8988T (cell line): Measurements from ENCODE around the gene GMEB2.
"Not testable (repeated sequence)": the region's sequence is repeated elsewhere in the genome, so short reads cannot be mapped to it uniquely, and the experiment has no call there.

ENCODE experiments used
- DNase-seq: peaks from one replicate; pipeline ENCODE4 v3.0.0; 2011

The GMEB2 gene

DNA sequence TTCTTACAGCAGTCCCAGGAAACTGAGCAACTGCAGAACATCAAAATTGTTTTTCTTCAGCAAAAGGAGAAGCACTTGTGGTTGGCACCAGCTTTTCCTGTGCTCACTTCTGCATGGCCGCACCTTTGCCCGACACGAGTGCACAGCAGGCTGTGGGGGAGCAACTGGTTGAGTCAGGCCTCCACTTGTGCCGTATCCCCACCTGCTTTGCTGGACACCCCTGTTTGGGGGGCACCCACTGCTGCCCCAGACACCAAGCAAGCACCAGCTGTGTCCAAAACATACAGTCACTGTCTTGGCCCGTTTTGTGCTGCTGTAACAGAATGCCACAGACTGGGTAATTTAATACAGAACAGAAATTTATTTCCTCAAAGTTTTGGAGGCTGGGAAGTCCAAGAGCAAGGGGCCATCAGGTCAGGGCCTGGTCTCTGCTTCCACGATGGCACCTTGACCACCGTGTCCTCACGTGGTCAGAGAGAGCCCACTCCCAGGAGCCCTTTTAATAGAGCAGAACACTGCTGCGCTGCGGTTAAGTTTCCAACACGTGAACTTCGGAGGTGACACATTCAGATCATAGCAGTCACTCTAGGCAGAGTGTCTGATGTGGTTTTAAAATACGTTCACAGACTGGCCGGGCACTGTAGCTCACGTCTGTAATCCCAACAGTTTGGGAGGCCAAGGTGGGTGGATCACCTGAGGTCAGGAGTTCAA is 8.7 kb upstream of the GMEB2 start:
- no peak for DNase-seq

DNA sequence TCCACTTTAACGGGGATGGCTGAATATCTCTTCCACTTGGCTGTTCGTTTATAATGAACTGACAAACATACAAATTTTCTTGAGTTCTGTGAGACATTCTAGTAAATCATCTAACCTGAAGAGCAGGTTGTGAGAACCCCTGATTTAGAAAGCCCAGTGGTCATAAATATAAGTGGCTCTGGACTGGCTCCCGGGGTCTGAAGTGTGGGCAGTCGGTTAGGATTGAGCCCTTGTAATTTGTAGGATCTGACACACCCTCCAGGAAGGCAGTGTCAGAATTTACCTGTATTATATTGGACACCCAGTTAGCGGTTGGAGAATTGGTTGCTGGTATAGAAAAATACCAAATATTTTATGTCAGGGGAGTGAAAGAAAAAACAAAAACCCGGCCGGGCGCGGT is 6.8 kb upstream of the GMEB2 start:
- no peak for DNase-seq

DNA sequence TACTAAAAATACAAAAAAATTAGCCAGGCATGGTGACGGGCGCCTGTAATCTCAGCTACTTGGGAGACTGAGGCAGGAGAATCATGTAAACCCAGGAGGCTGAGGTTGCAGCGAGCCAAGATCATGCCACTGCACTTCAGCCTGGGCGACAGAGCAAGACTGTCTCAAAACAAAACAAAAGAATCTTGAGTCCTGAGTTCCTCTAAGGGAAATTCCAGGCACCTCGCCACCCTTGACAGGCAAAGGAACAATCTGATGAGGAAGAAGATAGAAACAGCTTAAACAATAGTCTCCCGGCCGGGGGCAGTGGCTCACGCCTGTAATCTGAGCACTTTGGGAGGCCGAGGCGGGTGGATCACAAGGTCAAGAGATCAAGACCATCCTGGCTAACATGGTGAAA is 4.5 kb upstream of the GMEB2 start:
- DNase-seq: not testable (repeated sequence)

DNA sequence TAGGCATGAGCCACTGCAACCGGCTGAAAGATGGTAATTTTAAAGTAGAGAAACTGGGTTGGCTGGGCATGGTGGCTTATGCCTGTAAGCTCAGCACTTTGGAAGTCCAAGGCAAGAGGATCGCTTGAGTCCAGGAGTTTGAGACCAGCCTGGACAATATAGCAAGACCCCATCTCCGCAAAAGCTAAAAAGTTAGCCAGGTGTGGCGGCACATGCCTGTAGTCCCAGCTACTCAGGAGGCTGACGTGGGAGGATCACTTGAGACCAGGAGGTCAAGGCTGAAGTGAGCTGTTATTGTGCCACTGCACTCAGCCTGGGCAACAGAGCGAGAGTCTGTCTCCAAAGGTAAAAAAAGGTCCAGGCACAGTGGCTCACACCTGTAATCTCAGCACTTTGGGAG is 4.1 kb upstream of the GMEB2 start:
- not testable (repeated sequence) for DNase-seq

DNA sequence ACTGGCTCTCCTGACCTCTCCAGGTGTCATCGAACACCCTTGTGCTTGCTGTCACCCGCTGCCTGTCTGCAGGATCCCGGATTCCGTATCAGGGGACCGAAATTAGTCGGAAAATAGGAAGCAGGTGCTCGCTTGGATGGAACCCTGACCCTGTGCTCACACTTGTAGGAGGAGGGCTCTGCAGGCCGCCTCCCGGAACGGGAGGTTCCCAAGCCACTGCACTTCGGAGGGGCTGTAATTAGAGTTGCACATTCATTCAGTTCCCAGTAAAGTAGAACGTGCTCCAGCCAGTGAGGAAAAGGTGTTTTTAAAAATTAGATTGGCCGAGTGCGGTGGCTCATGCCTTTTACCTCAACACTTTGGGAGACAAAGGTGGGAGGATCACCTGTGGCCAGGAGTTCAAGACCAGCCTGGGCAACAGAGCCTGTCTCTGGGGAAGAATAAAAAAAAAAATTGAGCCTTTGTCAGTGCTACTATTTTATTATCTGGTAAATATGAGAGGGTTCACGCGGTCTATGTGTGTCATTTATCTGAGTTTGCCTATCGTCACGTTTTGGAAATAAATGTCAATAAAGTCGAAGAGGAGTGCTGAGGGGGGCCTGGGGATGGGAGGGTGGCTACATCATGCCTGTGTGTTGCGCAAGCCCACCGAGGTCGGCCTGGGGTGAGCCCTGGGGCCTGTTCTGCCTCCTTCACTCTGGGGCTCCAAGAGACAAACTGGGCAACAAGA is 1.5 kb upstream of the GMEB2 start:
- DNase-seq: peak; percentile 82

DNA sequence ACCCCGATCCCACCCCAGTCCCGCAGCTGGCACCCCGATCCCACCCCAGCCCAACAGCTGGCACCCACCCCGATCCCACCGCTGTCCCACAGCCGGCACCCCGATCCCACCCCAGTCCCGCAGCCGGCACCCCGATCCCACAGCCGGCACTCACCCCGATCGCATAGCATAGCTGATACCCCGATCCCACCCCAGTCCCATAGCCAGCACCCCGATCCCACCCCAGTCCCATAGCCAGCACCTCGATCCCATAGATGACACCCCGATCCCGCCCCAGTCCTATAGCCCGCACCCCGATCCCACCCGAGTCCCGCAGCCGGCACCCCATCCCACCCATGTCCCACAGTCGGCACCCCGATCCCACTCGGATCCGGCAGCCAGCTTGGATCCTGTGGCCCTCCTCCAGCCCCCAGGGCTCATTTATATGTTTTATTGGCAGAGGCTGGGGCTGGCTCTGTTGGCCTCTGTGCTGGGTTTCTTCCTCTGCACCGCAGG is 897 bp upstream of the GMEB2 start:
- no peak for DNase-seq

DNA sequence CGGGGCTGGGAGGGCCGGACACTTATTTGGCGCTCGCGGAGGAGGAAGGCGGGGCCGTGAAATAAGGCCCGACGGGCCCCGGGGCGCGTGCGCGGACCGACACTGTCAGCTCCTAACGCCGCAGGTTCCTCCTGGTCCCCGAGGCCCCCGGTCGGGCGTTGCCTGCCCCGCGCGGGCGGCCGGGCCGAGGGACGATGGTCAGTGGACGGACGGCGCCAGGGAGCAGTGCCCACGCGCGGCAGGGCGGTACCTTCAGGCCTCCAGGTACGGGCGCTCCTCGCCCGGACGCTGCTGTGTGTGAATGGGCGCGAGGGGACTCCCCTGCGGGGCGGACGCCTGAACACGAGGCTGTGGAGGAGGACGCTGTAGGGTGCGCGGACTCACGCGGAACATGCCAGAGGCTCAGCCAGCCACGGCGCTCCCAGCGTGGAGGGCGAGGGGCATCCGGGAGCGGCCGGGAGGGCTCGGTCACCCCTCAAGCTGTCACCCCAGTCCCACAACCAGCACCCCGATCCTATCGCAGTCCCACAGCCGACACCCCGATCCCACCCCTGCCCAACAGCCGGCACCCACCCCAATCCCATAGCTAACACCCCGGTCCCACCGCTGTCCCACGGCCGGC is 339 bp upstream of the GMEB2 start:
- DNase-seq: peak; percentile 99

DNA sequence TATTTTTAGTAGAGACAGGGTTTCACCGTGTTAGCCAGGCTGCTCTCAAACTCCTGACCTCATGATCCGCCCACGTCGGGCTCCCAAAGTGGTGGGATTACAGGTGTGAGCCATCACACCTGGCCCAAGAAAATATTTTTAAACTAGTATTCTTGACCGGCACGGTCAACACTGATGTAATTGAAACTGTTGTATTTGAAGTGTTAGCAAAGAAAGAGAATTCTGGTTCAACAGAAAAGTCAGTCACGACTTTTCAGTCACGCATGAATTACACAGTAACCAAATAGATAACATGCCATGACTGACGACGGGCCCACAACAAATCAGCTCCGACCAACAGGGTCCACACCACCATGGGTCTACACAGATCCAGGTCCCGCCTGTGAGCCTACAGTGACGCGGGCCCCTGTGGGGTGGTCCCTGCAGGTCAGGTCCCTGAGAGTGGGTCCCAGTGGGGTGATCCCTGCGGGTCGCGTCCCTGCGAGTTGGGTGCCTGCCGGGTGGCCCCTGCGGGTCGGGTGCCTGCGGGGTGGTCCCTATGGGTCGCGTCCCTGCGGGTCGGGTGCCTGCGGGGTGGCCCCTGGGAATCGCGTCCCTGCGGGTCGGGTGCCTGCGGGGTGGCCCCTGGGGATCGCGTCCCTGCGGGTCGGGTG is 1.0 kb downstream of the GMEB2 start:
- no peak for DNase-seq

DNA sequence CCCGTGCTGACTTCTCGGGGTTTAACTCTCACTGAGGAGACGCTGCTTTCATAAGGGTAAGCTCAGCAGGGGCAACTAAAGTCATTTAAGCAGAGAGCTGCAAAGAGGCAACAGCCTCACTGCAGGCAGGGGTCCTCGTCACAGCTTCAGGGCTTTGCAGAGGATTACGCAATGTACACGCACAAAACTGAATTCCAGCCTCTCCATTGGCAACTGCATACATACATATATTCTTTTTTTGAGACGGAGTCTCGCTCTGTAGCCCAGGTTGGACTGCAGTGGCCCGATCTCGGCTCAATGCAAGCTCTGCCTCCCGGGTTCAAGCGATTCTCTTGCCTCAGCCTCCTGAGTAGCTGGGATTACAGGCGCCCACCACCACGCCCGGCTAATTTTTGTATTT is 2.4 kb downstream of the GMEB2 start:
- DNase-seq: no peak

DNA sequence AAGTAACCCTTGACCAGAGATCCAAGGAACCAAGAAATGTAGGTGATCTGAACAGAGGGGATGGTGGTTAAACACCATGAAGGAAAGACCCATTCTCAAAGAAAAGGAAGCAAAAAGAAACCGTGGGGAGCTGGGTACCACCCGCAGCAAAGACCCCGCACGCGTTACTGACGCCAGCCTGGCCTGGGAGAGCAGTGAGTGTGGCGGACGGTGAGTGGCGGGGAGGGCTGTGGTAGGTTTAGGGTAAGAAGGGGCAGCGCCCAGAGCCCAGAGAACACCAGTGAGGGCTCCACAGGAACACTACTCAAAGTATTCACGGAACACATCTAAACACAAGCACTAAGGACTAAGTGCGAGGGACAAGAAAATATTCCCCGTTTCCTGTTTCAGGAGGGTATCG is 4.2 kb downstream of the GMEB2 start:
- no peak for DNase-seq

DNA sequence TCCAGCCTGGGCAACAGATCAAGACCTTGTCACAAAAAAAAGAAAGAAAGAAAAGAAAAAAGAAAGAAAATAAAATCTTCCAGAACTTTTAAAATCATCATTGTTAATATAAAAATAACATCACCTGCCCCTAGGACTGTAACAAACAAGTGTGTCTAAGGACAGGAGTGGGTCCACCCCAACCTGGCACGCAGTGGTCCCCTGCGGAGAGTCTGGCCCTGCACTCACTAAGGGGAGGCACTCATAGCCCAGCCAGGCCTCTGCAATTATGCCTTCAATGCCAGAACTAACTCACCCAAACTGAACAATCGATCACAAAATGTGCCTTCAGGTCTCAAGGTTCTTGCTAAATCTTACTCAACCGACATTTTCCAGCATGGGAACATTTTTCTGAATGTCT is 4.8 kb downstream of the GMEB2 start:
- no peak for DNase-seq

DNA sequence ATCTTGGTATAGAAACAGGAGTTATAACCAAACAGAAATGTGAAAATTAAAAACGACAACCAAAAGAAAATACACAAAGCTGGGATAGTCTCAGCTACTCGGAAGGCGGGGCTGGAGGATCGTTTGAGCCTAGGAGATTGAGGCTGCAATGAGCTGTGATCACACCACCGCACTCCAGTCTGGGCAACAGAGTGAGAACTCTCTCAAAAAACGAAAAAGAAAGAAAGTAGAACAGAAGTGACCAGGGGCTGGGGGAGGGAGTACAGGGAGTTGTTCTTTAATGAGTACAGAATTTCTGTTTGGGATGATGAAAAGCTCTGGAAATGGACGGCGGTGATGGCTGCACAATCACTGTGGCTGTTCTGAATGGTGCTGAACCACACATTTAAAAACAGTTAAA is 5.9 kb downstream of the GMEB2 start:
- no peak for DNase-seq

DNA sequence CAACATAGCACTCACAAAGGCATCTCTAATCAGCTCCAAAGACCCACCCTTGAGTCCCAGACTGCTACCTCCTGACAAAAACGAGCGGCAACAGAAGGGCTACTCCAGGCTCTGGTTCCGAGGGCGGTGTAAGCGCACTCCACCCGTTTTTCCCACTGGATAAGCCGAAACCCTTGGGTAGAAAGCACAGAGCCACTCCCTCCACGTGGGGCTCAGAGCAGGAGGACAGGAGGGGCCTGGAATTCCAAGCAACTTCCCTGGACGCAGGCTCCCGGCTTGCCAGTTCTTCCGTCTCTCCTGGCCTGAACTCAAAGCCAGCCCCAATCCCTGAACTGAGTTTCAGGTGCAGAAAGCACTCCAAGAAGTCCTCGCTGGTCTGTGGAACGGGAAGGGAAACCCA is 7.4 kb downstream of the GMEB2 start:
- no peak for DNase-seq

DNA sequence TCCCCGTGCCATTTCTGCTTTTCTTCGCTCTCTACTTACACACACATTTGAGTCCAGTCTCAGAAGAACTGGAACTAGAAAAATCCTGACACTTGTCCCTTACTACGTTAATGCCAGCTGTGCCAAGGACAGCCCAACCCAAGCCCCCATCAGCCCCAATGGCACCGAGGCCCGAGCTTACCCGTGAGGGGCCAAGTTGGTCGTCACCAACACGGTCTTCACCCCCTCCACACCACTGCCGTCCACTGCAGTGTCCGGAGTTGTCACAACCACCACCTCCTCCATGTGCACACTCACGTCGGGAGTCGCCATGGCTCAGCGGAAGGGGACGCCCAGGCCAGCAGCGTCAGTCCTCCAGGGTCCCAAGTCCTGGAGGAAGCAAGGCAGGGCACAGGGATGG is 7.8 kb downstream of the GMEB2 start:
- no peak for DNase-seq

DNA sequence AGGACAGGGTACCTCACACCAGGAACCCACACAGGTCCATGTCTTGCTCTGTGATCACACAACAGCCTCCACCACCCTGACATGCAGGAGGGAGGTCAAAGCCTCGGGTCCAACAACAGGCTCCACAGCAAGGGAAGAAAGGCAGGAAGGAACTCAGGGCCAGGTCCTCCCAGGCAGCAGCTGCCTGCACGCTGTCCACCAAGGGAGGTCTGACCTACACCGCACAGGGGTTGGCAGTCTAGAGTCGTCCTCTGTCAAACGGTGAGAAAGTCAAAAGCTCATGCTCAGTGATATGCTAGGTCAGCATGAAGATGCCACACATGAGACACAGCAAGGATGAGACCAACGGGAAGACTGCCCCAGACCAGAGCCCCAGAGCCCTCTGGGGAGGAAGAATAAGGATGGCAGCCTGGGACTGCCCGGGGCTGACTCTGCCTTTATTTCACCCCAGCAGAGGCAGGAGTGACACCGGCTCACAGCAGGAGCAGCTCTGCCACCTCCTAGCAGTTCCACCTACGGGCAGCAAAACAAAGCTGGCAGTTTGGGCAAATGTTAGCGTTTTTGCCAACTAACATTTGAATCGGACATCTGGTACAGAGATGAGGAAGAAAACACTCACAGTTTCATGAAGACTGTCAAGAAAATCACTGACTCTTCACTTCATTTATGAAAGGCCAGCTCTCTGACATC is 8.5 kb downstream of the GMEB2 start:
- no peak for DNase-seq

DNA sequence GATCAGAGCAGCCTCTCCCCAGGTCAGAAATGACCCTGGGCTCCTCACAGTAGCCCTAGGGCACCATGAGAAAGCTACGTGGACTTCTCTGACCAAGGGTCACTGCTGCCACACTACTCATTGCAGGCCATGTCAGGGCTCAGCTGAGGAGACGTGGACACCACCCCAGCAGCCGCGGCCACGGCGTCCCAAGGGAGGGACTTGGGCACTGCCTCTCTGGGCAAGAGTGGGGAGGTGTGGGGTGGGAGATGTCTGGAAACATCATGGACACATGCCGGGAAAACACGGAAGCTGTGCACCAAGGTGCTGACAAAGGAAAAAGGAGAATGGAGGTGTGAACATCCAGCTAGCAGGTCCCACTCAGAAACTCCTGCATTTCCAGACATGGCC is 9.0 kb downstream of the GMEB2 start:
- DNase-seq: peak; percentile 26

DNA sequence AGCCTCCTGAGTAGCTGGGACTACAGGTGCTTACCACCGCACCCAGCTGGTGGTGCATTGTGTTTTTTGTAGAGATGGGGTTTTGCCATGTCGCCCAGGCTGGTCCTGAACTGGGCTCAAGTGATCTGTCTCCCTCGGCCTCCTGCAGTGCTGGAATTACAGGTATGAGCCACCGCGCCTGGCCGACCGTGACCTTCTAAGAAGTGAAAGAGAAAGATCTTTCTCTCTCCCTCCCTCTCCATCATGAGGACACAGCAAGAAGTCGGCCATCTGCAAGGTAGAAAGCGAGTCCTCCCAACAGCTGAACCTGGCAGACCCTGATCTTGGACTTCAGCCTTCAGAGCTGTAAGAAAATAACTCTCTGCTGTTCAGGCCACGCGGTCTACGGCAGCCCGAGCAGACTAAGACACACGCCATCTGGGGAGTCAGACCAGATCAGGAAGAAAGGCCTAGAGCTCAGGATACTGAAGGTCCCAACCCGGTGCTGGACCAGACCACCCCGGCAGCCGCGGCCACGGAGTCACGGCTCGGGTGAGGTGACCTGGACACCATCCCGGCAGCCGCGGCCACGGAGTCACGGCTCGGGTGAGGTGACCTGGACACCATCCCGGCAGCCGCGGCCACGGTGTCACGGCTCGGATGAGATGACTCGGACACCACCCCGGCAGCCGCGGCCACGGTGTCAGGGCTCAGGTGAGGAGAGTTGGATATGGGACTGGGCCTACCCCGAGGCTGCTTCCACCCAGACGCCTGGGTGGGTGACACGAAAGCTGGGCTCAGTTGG is 9.6 kb downstream of the GMEB2 start:
- DNase-seq: no peak

DNA sequence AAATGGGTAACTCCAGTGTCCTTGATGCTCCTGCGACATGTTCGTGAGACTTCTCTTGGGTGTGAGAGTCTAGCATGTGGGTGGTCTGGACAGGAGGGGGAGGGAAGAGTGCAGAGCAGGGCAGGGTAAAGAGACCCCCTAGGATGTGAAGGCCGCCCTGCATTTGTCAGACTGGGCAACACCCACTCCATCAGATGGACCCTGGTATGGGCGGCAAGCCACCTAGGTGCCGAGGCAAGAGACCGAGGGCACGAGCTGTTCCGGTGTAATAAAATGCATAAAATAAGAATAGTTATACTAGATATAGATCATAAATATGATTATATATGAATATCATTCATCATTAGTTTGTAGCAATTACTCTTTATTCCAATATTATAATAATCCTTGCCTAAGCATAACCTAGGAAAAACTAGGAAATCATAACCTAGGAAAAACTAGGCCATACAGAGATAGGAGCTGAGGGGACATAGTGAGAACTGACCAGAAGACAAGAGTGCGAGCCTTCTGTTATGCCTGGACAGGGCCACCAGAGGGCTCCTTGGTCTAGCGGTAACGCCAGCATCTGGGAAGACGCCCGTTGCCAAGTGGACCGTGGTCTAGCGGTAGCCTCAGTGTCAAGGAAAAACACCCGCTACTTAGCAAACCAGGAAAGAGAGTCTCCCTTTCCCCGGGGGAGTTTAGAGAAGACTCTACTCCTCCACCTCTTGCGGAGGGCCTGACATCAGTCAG is 12.9 kb downstream of the GMEB2 start:
- not testable (repeated sequence) for DNase-seq

DNA sequence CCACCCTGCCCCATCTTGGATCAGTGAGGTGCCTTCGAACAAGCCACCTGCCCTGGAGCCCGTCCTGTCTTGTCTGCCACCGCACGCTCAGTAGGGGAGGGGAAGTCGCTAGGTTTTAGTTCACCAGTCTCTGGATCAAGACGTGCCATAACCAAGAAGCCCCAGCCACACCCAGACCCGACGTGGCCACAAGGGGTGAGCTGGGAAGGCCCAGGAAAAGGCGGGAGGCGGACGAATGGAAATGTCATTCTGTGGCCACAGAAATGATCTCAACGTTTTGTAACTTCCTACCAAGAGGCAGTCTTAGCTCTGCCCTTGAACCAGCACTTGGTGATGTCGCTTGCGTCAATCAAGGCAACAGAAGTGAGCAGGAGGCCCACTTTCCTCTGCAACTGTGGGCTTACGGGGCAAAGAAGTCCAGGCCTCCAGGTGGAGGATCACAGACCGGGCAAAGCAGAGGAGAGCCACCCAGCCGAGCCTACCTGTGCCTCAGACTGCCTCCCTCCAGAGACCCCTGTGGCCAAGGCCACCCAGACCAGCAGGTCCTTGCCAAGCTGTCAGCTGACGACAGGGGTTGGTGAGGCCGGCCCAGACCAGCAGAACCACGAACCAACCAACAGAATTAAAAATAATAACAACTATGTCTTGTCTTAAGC is 14.5 kb downstream of the GMEB2 start:
- DNase-seq: no peak

DNA sequence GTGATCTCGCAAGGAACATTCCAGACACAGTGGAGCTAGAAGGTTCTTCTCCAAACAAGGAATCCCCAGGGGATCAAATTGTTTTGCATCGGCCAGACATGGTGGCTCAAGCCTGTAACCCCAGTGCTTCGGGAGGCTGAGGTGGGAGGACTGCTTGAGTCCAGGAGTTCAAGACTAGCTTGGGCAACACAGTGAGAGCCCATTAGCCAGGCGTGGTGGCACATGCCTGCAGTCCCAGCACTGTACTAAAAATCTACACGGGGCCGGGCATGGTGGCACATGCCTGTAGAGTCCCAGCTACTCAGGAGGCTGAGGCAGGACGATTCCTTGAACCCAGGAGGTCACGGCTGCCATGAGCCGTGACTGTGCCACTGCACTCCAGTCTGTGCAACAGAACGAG is 15.3 kb downstream of the GMEB2 start:
- no peak for DNase-seq
